ENCODE data around the gene SDR39U1.
"Not testable (repeated sequence)": the region's sequence is repeated elsewhere in the genome, so short reads cannot be mapped to it uniquely, and the experiment has no call there.

The SDR39U1 gene

GRCh38 chr14:24442240-24443052 is at the start of gene SDR39U1:
SDR39U1 (minus strand) TSS chr14:24442776; CDS start chr14:24442769, 7 bp downstream.
- DNase-seq = peak; percentile 94

- DNase-seq = not testable (repeated sequence)
These were observed 49.2 kb upstream of the SDR39U1 start for GRCh38 chr14:24491586-24492408.

- DNase-seq = no peak
These were observed 41.2 kb upstream of the SDR39U1 start for GRCh38 chr14:24483604-24484252.

GRCh38 chr14:24482699-24483303 is 40.2 kb upstream of the SDR39U1 start:
- not testable (repeated sequence) for DNase-seq

- DNase-seq = peak; percentile 78
These were observed 39.2 kb upstream of the SDR39U1 start for GRCh38 chr14:24481622-24482324.

- DNase-seq = not testable (repeated sequence)
These were observed 37.4 kb upstream of the SDR39U1 start for GRCh38 chr14:24479999-24480398.

- no peak for DNase-seq
These were observed 32.7 kb upstream of the SDR39U1 start for GRCh38 chr14:24475261-24475660.

GRCh38 chr14:24473211-24473610 is 30.6 kb upstream of the SDR39U1 start:
- DNase-seq = no peak

GRCh38 chr14:24470450-24470849 is 27.9 kb upstream of the SDR39U1 start:
- DNase-seq = not testable (repeated sequence)

GRCh38 chr14:24465805-24466204 is 23.2 kb upstream of the SDR39U1 start:
- no peak for DNase-seq

GRCh38 chr14:24465368-24465767 is 22.8 kb upstream of the SDR39U1 start:
- no peak for DNase-seq

- DNase-seq = no peak
These were observed 21.6 kb upstream of the SDR39U1 start for GRCh38 chr14:24463884-24464785.

- DNase-seq = no peak
These were observed 20.7 kb upstream of the SDR39U1 start for GRCh38 chr14:24463017-24463883.

- no peak for DNase-seq
These were observed 18.8 kb upstream of the SDR39U1 start for GRCh38 chr14:24461336-24461735.

- no peak for DNase-seq
These were observed 16.8 kb upstream of the SDR39U1 start for GRCh38 chr14:24459331-24459730.

- no peak for DNase-seq
These were observed 16.2 kb upstream of the SDR39U1 start for GRCh38 chr14:24458736-24459135.

- no peak for DNase-seq
These were observed 14.4 kb upstream of the SDR39U1 start for GRCh38 chr14:24456980-24457379.

- not testable (repeated sequence) for DNase-seq
These were observed 8.3 kb upstream of the SDR39U1 start for GRCh38 chr14:24450828-24451227.

GRCh38 chr14:24443053-24443665 is 583 bp upstream of the SDR39U1 start:
- no peak for DNase-seq

- no peak for DNase-seq
These were observed 704 bp downstream of the SDR39U1 start for GRCh38 chr14:24441904-24442239.

Measured in activated CD8-positive, alpha-beta memory T cell treated with anti-CD3 and anti-CD28 coated beads for 24 hours (primary cell).